GM10266 (cell line): ENCODE results near the gene IGFL2.
"Not testable (repeated sequence)": the region's sequence is repeated elsewhere in the genome, so short reads cannot be mapped to it uniquely, and the experiment has no call there.

Experiments used
- DNase-seq: peaks from one replicate; pipeline ENCODE4 v3.0.0; 2012; ENCODE audit errors: extremely low spot score
- TF ChIP-seq, protein P1 (sequence below): IDR thresholded peaks from 2 replicates; pipeline ENCODE4 v1.5.1; 2012; ENCODE audit warnings: mild to moderate bottlenecking, low read depth; ENCODE audit not compliant: control insufficient read depth, insufficient read depth; ENCODE audit errors: missing control alignments

Gene IGFL2

DNA sequence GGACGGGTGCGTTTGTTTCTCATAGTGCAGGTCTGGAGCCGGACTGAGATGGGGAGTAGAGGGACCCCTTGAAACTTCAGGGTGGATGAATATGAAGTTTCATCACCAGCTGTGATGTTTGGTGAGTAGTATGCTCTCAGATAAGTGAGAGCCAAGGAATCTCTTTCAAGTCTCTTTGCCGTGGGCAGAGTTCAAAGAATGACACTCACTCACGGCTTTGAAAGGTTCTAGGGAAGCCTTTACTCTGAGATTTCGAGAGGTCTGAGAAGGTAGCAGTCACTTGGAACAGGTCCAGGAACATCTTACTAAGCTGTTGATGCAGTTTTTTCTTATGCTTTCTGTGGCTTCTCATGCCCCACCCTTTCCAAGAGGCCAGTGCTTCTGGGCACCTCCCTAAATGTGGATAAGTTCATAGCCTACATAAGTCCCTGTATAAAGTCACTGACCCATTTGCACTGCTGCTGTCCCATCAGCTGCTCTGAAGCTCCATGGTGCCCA is at the start of gene IGFL2:
IGFL2 (plus strand) TSS at position 448 of the 498 bp plus-strand sequence; CDS start at position 489, 41 bp downstream.
- DNase-seq: no peak
- TF ChIP-seq, protein P1, sequence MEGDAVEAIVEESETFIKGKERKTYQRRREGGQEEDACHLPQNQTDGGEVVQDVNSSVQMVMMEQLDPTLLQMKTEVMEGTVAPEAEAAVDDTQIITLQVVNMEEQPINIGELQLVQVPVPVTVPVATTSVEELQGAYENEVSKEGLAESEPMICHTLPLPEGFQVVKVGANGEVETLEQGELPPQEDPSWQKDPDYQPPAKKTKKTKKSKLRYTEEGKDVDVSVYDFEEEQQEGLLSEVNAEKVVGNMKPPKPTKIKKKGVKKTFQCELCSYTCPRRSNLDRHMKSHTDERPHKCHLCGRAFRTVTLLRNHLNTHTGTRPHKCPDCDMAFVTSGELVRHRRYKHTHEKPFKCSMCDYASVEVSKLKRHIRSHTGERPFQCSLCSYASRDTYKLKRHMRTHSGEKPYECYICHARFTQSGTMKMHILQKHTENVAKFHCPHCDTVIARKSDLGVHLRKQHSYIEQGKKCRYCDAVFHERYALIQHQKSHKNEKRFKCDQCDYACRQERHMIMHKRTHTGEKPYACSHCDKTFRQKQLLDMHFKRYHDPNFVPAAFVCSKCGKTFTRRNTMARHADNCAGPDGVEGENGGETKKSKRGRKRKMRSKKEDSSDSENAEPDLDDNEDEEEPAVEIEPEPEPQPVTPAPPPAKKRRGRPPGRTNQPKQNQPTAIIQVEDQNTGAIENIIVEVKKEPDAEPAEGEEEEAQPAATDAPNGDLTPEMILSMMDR: no peak

DNA sequence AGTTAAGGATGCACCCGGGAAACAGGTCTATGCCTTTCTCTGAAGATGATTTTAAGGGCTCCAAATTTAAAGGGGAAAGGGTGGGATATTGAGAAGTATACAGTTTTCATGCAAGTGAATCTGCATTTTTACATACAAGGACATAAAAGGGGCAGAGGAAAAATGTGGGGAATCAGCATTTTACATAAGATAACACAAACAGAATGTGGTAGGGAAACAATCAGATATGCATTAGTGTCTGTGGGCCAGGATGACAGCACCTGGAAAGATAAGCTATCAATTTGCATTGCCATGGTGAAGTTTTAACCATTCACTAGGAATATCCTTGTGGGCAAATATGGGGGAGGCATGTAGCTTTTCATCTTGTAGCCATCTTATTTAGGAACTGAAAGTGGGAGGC is 47.7 kb upstream of the IGFL2 start:
- TF ChIP-seq, protein P1: no peak
- no peak for DNase-seq

DNA sequence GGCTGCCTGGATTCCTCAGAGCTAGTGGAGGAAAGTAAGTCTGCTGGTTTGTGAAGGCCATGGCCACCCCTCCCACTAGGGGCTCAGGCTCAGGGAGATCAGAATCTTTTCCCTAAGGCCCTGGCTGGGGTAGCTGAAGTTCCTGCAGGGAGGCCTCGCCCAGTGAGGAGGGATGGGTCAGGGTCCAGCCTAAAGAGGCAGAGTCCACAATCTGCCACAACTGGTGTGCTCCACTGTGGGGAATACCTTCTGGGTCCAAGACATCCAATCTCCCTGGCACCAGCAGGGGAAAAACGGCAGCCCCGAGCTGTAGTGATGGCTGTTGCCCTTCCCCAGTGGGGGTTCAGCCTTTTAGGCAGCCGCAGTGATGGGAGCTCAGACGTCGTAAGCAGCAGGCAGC is 46.7 kb upstream of the IGFL2 start:
- TF ChIP-seq, protein P1: no peak

DNA sequence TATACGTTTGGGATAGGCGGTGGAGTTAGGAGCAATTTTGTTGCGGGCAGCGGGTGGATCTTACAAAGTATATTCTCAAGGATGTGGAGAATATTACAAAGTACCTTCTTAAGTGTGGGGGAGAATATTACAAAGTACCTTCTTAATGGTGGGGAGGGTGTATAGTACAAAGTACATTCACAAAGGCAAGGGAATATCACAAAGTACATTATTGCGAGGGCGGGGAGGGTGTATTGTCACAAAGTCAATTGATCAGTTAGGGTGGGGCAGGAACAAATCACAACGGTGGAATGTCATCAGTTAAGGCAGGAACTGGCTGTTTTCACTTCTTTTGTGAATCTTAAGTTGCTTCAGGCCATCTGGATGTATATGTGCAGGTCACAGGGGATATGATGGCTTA is 45.7 kb upstream of the IGFL2 start:
- not testable (repeated sequence) for DNase-seq

More for the DNA sequence above, 46.7 kb upstream of the IGFL2 start:
- DNase-seq: no peak

DNA sequence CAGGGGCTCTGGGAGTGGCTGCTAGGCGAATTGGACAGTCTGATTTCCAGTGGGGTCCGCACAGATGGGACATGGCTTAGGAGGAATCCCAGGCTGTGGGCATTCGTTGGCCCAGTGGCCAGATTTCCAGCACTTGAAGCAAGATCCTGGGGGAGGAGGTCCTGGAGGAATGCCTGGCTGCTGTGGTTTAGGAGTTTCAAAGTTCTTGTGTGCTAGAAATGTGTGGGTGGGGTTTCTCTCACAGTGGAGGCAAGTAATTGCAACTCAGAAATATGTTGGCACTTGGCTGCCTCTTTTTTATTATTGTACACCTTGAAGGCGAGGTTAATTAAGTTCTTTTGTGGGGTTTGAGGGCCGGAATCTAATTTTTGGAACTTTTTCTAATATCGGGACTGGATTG is 40.7 kb upstream of the IGFL2 start:
- TF ChIP-seq, protein P1: no peak
- no peak for DNase-seq

DNA sequence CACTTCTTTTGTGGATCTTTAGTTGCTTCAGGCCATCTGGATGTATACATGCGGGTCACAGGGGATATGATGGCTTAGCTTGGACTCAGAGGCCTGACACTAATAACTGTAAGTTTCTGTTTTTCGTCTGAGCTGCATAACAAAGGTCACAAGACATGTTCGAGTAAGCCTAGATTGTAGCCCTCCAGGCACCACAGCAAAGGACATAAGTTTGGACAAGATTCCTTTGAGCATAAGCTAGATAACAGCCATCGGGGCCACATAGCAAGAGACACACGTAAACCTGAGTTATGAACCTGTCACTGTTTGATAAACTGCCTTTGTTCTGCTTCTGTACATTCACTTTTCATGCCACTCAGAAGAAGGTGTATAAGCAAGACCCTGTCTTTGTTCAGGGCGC is 38.2 kb upstream of the IGFL2 start:
- TF ChIP-seq, protein P1: no peak
- DNase-seq: no peak

DNA sequence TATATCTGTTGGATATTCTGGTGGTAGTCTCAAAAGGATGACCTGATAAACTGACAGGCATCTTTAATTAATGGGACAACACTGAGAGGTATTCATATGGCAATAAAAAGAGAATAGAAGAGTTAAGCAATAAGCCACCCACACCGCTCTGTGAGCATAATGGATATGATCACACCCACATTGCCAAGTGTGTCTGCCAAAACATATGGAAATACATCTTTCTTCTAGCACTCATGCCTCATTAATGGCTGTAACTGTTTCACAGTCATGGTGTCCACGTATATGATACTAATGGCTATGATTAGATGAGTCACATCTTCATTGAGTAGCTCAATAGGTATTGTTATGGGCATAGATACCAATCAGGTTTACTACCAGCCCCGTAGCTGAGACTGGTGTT is 36.7 kb upstream of the IGFL2 start:
- TF ChIP-seq, protein P1: no peak
- no peak for DNase-seq

DNA sequence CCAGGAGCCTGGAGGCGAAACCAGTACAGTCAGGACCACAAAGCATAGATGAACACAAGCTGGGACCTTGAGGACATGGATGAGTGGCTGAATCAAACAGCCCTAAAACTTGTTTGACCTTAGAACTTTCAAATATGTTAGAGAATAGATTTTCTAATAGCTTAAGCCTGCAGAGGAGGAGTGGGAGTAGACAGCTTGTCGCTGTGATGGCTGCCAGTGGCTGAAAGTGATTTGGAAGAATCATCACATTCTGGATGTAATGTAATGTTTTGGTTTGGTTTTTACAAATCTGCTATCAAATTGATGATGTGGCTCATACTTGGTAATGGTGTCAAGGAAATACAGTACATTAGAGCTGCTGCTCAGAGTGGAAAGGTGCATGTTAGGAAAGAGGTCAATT is 35.5 kb upstream of the IGFL2 start:
- no peak for DNase-seq
- TF ChIP-seq, protein P1: no peak
